ENCODE data around the gene LHX3.

Gene LHX3

GRCh38 chr9:136235709-136236455, 31.0 kb upstream of the LHX3 start:
- no peak for TF ChIP-seq TEAD4 (IDR thresholded peaks at IDR 0.05)
- TF ChIP-seq ZBTB7A (IDR thresholded peaks at IDR 0.05; ENCODE audit: low read depth): no peak
- no peak for TF ChIP-seq YY1 (IDR thresholded peaks at IDR 0.05; ENCODE audit: low read depth)
- no peak for TF ChIP-seq EGR1 (IDR thresholded peaks at IDR 0.05)
- TF ChIP-seq EP300 (IDR thresholded peaks at IDR 0.05; ENCODE audit: borderline replicate concordance): no peak
- TF ChIP-seq TCF12 (IDR thresholded peaks at IDR 0.05; ENCODE audit: low read depth): no peak
- no peak for TF ChIP-seq TAF1 (IDR thresholded peaks at IDR 0.05; ENCODE audit: low read depth)
- no peak for TF ChIP-seq REST (IDR thresholded peaks at IDR 0.05; ENCODE audit: low read depth)
- TF ChIP-seq RAD21 (IDR thresholded peaks at IDR 0.05; ENCODE audit: low read depth): no peak
- TF ChIP-seq MAX (IDR thresholded peaks at IDR 0.05): no peak
- no peak for TF ChIP-seq CEBPB (IDR thresholded peaks at IDR 0.05)
- TF ChIP-seq CREB1 (IDR thresholded peaks at IDR 0.05; ENCODE audit: low read depth): no peak
- no peak for TF ChIP-seq USF1 (IDR thresholded peaks at IDR 0.05)
- TF ChIP-seq FOXM1 (IDR thresholded peaks at IDR 0.05; ENCODE audit: borderline replicate concordance, low read depth): no peak
- TF ChIP-seq NFIC (IDR thresholded peaks at IDR 0.05): no peak

- TF ChIP-seq REST (IDR thresholded peaks at IDR 0.05; ENCODE audit: low read depth) (no peak), FOXM1 (IDR thresholded peaks at IDR 0.05; ENCODE audit: borderline replicate concordance, low read depth) (no peak), RAD21 (IDR thresholded peaks at IDR 0.05; ENCODE audit: low read depth) (no peak), NFIC (IDR thresholded peaks at IDR 0.05) (no peak), CEBPB (IDR thresholded peaks at IDR 0.05) (no peak), TAF1 (IDR thresholded peaks at IDR 0.05; ENCODE audit: low read depth) (no peak), YY1 (IDR thresholded peaks at IDR 0.05; ENCODE audit: low read depth) (no peak)
Measured at GRCh38 chr9:136235171-136235570, 30.2 kb upstream of the LHX3 start.

- no peak for TF ChIP-seq TAF1 (IDR thresholded peaks at IDR 0.05; ENCODE audit: low read depth)
- TF ChIP-seq REST (IDR thresholded peaks at IDR 0.05; ENCODE audit: low read depth): no peak
- TF ChIP-seq CREB1 (IDR thresholded peaks at IDR 0.05; ENCODE audit: low read depth): no peak
- no peak for TF ChIP-seq EP300 (IDR thresholded peaks at IDR 0.05; ENCODE audit: borderline replicate concordance)
- TF ChIP-seq CEBPB (IDR thresholded peaks at IDR 0.05): no peak
- no peak for TF ChIP-seq FOXM1 (IDR thresholded peaks at IDR 0.05; ENCODE audit: borderline replicate concordance, low read depth)
- no peak for TF ChIP-seq NFIC (IDR thresholded peaks at IDR 0.05)
- no peak for TF ChIP-seq USF1 (IDR thresholded peaks at IDR 0.05)
- no peak for TF ChIP-seq YY1 (IDR thresholded peaks at IDR 0.05; ENCODE audit: low read depth)
- no peak for TF ChIP-seq MAX (IDR thresholded peaks at IDR 0.05)
- TF ChIP-seq TCF12 (IDR thresholded peaks at IDR 0.05; ENCODE audit: low read depth): no peak
- no peak for TF ChIP-seq TEAD4 (IDR thresholded peaks at IDR 0.05)
- TF ChIP-seq RAD21 (IDR thresholded peaks at IDR 0.05; ENCODE audit: low read depth): no peak
- no peak for TF ChIP-seq EGR1 (IDR thresholded peaks at IDR 0.05)
- no peak for TF ChIP-seq ZBTB7A (IDR thresholded peaks at IDR 0.05; ENCODE audit: low read depth)
Measured at GRCh38 chr9:136234597-136234996, 29.7 kb upstream of the LHX3 start.

- no peak for TF ChIP-seq ZBTB7A (IDR thresholded peaks at IDR 0.05; ENCODE audit: low read depth)
- no peak for TF ChIP-seq YY1 (IDR thresholded peaks at IDR 0.05; ENCODE audit: low read depth)
- no peak for TF ChIP-seq CREB1 (IDR thresholded peaks at IDR 0.05; ENCODE audit: low read depth)
- TF ChIP-seq RAD21 (IDR thresholded peaks at IDR 0.05; ENCODE audit: low read depth): no peak
- no peak for TF ChIP-seq NFIC (IDR thresholded peaks at IDR 0.05)
- no peak for TF ChIP-seq EGR1 (IDR thresholded peaks at IDR 0.05)
- no peak for TF ChIP-seq MAX (IDR thresholded peaks at IDR 0.05)
- TF ChIP-seq CEBPB (IDR thresholded peaks at IDR 0.05): no peak
- TF ChIP-seq USF1 (IDR thresholded peaks at IDR 0.05): no peak
- no peak for TF ChIP-seq REST (IDR thresholded peaks at IDR 0.05; ENCODE audit: low read depth)
- TF ChIP-seq TEAD4 (IDR thresholded peaks at IDR 0.05): no peak
- no peak for TF ChIP-seq EP300 (IDR thresholded peaks at IDR 0.05; ENCODE audit: borderline replicate concordance)
- no peak for TF ChIP-seq TAF1 (IDR thresholded peaks at IDR 0.05; ENCODE audit: low read depth)
- TF ChIP-seq FOXM1 (IDR thresholded peaks at IDR 0.05; ENCODE audit: borderline replicate concordance, low read depth): no peak
Measured at GRCh38 chr9:136233868-136234267, 28.9 kb upstream of the LHX3 start.

All from Ishikawa (cell line).